ENCODE results near the gene MEI1.
A peak's percentile ranks its signal among the peaks of the same experiment; 100 is the strongest.
"Not testable (repeated sequence)": the region's sequence is repeated elsewhere in the genome, so short reads cannot be mapped to it uniquely, and the experiment has no call there.

MEI1 gene

DNA sequence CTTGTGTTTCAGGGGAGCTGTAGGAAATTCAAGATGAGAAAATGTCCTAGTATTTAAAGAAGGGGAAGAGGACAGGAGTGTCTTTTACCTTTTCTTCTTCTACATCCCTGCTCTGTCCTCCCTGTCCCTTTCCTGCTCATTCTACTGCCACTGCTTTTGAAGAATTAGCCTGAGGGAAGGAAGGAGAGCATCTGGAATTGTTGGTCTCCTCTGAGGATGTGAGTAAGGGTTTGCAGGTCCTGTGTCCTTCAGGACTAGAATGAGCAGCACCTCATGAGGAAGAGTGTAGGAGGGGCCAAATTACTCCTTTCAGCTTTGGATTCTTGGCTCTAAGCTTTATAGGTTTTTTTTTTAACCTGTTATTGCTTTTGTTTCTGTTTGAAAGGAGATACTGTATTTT is 34.8 kb upstream of the MEI1 start:
- H3K4me3 ChIP-seq (ENCODE audit: control insufficient read depth, low read depth, low read length): no peak overlapping the region
- TF ChIP-seq, protein P1, sequence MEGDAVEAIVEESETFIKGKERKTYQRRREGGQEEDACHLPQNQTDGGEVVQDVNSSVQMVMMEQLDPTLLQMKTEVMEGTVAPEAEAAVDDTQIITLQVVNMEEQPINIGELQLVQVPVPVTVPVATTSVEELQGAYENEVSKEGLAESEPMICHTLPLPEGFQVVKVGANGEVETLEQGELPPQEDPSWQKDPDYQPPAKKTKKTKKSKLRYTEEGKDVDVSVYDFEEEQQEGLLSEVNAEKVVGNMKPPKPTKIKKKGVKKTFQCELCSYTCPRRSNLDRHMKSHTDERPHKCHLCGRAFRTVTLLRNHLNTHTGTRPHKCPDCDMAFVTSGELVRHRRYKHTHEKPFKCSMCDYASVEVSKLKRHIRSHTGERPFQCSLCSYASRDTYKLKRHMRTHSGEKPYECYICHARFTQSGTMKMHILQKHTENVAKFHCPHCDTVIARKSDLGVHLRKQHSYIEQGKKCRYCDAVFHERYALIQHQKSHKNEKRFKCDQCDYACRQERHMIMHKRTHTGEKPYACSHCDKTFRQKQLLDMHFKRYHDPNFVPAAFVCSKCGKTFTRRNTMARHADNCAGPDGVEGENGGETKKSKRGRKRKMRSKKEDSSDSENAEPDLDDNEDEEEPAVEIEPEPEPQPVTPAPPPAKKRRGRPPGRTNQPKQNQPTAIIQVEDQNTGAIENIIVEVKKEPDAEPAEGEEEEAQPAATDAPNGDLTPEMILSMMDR (conservative IDR thresholded peaks at IDR 0.05; ENCODE audit: control insufficient read depth, insufficient read depth, low read depth, low read length): no peak
- DNase-seq (ENCODE audit: low read depth): no peak

DNA sequence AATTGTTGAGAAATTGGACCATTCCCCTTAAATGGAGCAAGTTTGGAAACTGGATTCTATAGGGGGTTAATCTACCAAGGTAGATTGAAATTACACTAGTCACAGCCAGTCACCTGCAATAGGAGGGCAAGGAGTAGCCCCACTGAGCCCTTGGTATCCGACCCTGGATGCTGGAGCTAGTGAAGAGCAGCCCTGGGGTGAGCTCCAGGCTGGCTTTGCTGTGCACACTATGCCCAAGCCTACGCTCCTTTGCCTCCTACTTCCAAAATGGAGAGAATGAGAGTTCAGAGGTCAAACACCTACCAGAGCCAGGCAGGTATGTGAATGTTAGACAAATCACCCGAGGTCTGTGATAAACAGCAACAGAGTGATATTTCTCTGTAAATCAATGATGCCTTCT is 34.4 kb upstream of the MEI1 start:
- no peak for DNase-seq (ENCODE audit: low read depth)
- TF ChIP-seq, protein P1 (conservative IDR thresholded peaks at IDR 0.05; ENCODE audit: control insufficient read depth, insufficient read depth, low read depth, low read length): no peak
- H3K4me3 ChIP-seq (ENCODE audit: control insufficient read depth, low read depth, low read length): no peak overlapping the region

DNA sequence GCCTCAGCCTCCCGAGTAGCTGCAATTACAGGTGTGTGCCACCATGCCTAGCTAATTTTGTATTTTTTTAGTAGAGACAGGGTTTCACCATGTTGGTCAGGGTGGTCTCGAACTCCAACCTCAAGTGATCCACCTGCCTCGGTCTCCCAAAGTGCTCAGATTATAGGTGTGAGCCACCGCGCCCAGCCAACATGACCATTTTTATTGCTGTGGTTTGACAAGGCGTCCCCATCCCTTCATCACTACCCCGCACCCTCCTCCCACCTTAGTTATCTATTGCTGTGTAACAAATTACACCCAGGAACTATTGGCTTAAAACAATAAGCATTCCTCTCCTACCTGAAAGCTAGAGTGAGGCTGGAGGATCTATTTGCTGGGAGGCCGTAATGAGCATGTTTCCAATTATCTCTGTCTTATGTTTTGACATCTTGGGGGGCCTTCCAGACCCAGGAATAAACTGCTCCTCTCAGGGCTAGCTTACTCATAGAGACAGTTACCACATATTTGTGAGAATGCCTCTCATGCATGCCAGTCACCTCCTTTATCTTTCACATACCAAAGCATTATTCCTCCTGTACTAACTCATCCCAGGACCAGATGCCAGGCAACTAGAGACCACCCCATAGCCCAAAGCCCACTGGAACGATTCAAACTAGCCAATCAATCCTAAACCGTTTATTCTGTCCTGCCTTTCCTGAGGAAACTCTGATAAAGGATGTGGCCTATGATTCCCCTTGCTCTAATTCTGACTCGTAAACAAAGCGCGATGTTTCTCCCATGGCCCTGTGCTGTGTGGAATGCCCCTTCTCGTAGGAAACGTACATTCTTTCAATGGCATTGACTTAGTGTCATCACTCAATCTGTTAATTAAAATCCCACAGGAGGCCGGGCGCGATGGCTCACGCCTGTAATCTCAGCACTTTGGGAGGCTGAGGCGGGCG is 30.1 kb upstream of the MEI1 start:
- peak; percentile 81 for DNase-seq (ENCODE audit: low read depth)
- no peak overlapping the region for H3K4me3 ChIP-seq (ENCODE audit: control insufficient read depth, low read depth, low read length)
- TF ChIP-seq, protein P1 (conservative IDR thresholded peaks at IDR 0.05; ENCODE audit: control insufficient read depth, insufficient read depth, low read depth, low read length): no peak

DNA sequence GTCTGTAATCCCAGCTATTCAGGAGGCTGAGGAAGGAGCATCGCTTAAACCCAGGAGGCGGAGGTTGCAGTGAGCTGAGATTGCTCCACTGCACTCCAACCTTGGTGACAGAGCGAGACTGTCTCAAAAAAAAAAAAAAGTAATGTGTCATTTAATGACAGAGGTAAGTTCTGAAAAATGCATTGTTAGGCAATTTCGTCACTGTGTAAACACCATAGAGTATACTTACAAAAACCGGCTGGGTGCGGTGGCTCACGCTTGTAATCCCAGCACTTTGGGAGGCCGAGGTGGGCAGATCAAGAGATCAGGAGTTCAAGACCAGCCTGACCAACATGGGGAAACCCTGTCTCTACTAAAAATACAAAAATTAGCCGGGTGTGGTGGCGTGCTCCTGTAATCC is 27.2 kb upstream of the MEI1 start:
- H3K4me3 ChIP-seq (ENCODE audit: control insufficient read depth, low read depth, low read length); DNase-seq (ENCODE audit: low read depth): not testable (repeated sequence)

DNA sequence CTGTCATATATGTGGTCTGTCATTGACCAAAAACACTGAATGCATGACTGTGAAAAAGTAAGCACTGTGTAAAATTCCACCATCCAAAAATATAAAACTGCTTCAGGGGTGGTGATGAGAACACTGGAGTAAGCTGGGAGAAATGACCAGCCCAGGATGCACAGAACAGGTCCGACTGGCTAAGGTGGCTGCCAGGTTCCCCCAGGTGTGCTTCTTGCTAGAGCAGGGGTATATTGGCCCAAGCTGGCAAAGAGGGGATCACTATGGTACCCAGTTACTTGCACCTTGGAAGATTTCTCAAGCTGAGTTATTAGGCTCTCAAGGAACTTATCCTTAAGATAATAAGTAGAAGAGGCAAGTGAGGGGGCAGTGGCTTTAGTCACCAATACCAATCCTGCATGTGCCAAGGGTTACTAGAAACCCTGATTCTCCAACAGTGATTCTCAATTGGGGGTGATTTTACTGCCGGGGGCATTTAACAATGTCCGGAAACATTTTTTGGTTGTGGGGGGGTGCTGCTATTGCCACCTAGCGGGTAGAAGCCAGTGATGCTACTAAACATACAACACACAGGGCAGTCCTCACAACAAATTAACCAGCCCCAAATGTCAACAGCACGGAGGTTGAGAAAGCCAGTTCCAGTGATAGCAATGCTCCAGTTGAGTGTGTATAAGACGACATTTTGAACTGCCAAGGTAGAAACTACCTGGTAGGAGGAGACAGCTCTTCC is 26.4 kb upstream of the MEI1 start:
- no peak for DNase-seq (ENCODE audit: low read depth)
- H3K4me3 ChIP-seq (ENCODE audit: control insufficient read depth, low read depth, low read length): no peak overlapping the region
- TF ChIP-seq, protein P1 (conservative IDR thresholded peaks at IDR 0.05; ENCODE audit: control insufficient read depth, insufficient read depth, low read depth, low read length): peak; percentile 31

DNA sequence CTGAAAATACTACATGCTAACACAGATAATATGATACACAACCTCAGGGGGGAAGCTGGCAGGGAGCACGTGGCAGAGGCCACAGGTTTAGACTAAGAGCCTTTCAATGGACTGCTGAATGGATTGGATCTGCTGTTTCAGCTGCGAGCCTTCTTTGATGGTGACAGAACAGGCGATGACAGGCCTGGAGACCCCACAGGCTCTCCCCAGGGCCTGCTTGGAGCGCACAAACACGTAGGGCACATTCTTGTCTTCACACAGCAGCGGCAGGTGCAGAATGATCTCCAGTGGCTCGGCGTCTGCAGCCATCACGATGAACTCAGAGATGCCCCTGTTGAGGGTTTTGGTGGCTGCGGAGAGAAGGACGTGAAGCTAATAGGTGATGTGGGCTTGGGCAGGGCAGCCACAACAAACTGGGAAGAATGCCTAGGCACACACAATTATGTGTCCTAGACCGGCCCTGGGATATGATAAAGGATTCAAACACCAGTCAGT is 24.4 kb upstream of the MEI1 start:
- H3K4me3 ChIP-seq (ENCODE audit: control insufficient read depth, low read depth, low read length): no peak overlapping the region
- TF ChIP-seq, protein P1 (conservative IDR thresholded peaks at IDR 0.05; ENCODE audit: control insufficient read depth, insufficient read depth, low read depth, low read length): no peak
- DNase-seq (ENCODE audit: low read depth): no peak

DNA sequence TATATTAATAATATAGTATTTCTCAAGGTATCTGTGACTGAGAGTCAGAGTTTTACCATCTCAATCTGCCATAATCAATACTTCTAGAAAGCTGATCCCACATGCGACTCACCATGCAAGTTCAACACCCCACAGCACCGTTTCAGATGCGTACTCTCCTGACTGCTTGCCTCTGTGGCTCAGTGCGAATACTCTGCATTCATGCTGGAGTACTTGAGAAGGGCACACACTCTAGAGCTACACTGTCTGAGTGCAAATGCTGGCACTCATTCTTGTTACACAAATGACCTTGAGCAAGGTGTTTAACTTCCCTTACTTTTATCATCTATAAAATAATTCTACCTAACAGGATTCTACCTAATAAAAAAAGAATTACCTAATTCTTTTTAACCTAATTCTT is 23.2 kb upstream of the MEI1 start:
- no peak overlapping the region for H3K4me3 ChIP-seq (ENCODE audit: control insufficient read depth, low read depth, low read length)
- TF ChIP-seq, protein P1 (conservative IDR thresholded peaks at IDR 0.05; ENCODE audit: control insufficient read depth, insufficient read depth, low read depth, low read length): no peak
- DNase-seq (ENCODE audit: low read depth): no peak
